ENCODE results near the gene GUCD1. TPM values are rescaled to one million over a fixed set of nuclear protein-coding genes. Genes with fewer than 3 reads are reported as not detected.

The GUCD1 gene
- total and polyA plus RNA-seq, 2 experiments from 2014 or later = 68.8 to 73.9 TPM

GRCh38 chr22:24592851-24593558 lies 38.1 kb upstream of the GUCD1 start, which contains the start of gene LRRC75B:
Gene LRRC75B (minus strand): TSS chr22:24593073. CDS start chr22:24593039, 34 bp downstream.
- no peaks in the 10 kb centered on the region for H3K9me3 ChIP-seq (ENCODE audit: low read depth)
- H3K27ac ChIP-seq = peak within 1 kb of the TSS; percentile 75
- peak within 1 kb of the TSS; percentile 57 for H3K4me3 ChIP-seq
- H3K27me3 ChIP-seq = no peaks in the 10 kb centered on the region
- TF ChIP-seq CTCF (IDR thresholded peaks at IDR 0.05; ENCODE audit: low read depth, low read length) = no peak
- no peaks in the 10 kb centered on the region for H3K4me1 ChIP-seq (ENCODE audit: low read depth)
- peak; percentile 92 to 95 for DNase-seq (ENCODE audit: low read depth in 1 of 2, low spot score in 1 of 2)
- H3K36me3 ChIP-seq = peaks cover 5% of the 10 kb centered on the region

DNA sequence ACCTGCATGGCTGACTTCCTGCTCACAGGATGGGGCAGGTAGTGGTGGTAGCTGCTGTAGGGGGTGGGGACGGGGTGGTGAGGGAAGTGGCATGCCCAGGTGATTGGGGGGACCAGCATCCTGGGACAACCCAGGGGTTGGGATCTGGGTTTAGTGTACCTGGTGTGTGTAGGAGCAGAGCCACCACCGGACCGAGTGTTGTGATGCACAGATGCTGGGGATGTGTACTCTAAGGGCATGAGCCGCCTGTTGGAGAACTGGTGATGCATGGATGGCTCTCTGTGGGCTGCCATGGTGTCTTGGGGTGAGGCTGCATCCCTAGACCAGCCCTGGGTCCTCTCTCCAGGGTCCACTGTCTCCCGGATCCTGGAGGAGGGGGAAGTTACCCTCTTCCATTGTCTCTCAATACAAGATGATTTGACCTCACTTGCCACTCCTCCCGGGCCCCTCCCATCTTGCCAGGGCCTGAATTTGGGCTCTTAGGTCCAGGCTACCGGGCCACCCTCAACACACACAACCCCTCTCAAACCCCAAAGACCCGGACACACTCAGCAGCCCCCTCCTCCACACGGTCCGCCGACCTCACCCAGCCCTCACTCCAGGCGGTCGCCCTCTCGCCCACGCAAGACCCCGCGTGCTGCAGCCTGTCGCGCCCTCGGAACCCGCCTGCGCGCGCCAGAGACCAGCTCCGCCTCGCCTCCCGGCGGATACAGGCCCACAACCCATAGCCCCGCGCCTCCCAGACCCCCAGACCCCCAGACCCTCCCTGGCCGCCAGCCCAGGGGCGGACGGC lies 37.3 kb upstream of the GUCD1 start:
- no peaks in the 10 kb centered on the region for H3K4me1 ChIP-seq (ENCODE audit: low read depth)
- peaks cover 5% of the 10 kb centered on the region for H3K36me3 ChIP-seq
- peak overlapping the region; percentile 26 for H3K27ac ChIP-seq
- H3K9me3 ChIP-seq (ENCODE audit: low read depth) = no peaks in the 10 kb centered on the region
- peak in 1 of 2 donors; percentile 28 for DNase-seq (ENCODE audit: low read depth in 1 of 2, low spot score in 1 of 2)
- no peak for TF ChIP-seq CTCF (IDR thresholded peaks at IDR 0.05; ENCODE audit: low read depth, low read length)
- peak overlapping the region; percentile 57 for H3K4me3 ChIP-seq
- H3K27me3 ChIP-seq = no peaks in the 10 kb centered on the region

DNA sequence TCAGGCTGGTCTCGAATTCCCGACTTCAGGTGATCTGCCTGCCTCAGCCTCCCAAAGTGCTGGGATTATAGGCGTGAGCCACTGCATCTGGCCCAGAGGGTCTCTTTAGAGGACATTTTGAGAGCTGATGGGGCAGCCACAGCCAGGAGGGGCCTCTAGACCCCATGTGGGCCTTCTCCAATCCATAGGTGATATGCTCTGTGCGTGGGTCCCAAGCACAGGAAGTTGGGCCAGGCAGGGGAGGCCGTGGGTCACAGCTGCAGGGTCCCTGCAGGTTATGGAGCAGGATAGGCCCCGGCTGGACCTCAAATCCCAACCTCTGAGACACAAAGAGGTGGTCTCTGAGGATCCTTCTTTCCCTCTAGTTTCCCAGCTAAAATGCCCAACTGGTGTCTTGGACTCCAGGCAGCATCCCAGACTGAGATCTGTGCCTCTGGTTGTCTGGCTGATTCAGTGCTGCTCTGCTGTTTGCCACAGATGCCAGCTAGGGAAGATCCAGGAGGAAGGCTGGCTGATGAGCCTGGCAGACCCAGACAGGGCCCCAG lies 36.4 kb upstream of the GUCD1 start:
- no peak overlapping the region for H3K27ac ChIP-seq
- no peak overlapping the region for H3K4me3 ChIP-seq
- H3K36me3 ChIP-seq = peaks cover 5% of the 10 kb centered on the region
- TF ChIP-seq CTCF (IDR thresholded peaks at IDR 0.05; ENCODE audit: low read depth, low read length) = no peak
- H3K9me3 ChIP-seq (ENCODE audit: low read depth) = no peaks in the 10 kb centered on the region
- no peak for DNase-seq (ENCODE audit: low read depth in 1 of 2, low spot score in 1 of 2)
- H3K4me1 ChIP-seq (ENCODE audit: low read depth) = no peaks in the 10 kb centered on the region
- H3K27me3 ChIP-seq = no peaks in the 10 kb centered on the region

GRCh38 chr22:24590596-24591173 lies 35.7 kb upstream of the GUCD1 start:
- Histone ChIP-seq H3K36me3 (peaks cover 10% of the 10 kb centered on the region), H3K9me3 (ENCODE audit: low read depth) (no peaks in the 10 kb centered on the region), H3K27me3 (no peaks in the 10 kb centered on the region), H3K27ac (no peak overlapping the region), H3K4me1 (ENCODE audit: low read depth) (no peaks in the 10 kb centered on the region), H3K4me3 (no peak overlapping the region)
- DNase-seq (ENCODE audit: low read depth in 1 of 2, low spot score in 1 of 2) = no peak
- no peak for TF ChIP-seq CTCF (IDR thresholded peaks at IDR 0.05; ENCODE audit: low read depth, low read length)

DNA sequence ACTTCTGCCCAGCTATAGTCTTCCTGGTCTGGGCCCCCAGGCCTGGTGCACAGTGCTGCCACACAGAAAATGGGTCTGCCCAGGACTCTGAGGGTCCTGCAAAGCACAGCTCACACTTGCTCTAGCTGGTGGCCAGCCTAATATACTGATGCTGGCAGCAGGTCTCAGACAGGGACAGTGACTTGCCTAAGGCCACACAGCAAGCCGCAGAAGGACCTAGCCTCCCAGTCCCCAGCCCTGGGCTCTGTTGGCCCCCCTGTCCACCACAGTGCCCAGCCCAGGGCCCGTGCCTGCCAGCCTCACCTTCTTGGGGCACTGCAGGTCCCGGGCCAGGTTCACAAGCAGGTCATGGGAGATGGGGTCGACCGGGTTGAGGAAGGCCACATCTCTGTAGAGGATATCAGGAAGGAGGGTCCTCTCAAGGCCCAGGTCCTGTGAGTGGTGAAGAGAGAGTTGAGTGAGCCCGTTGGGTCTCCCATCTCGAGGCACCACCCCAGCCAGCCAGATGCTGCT lies 34.6 kb upstream of the GUCD1 start:
- H3K27me3 ChIP-seq = no peaks in the 10 kb centered on the region
- H3K27ac ChIP-seq = no peak overlapping the region
- no peak for TF ChIP-seq CTCF (IDR thresholded peaks at IDR 0.05; ENCODE audit: low read depth, low read length)
- peaks cover under 1% of the 10 kb centered on the region for H3K4me1 ChIP-seq (ENCODE audit: low read depth)
- H3K9me3 ChIP-seq (ENCODE audit: low read depth) = no peaks in the 10 kb centered on the region
- peaks cover 11% of the 10 kb centered on the region for H3K36me3 ChIP-seq
- no peak for DNase-seq (ENCODE audit: low read depth in 1 of 2, low spot score in 1 of 2)
- H3K4me3 ChIP-seq = no peak overlapping the region

Data from cardiac muscle cell (in vitro differentiated cells and primary cell).